Amniotic stem cell (primary cell): ENCODE results near the gene CACNA2D1.
"Not testable (repeated sequence)": the region's sequence is repeated elsewhere in the genome, so short reads cannot be mapped to it uniquely, and the experiment has no call there.

Experiments used
- DNase-seq: peaks from one replicate; lab custom pipeline; 2025; lab: John Stamatoyannopoulos, UW

Gene CACNA2D1

DNA sequence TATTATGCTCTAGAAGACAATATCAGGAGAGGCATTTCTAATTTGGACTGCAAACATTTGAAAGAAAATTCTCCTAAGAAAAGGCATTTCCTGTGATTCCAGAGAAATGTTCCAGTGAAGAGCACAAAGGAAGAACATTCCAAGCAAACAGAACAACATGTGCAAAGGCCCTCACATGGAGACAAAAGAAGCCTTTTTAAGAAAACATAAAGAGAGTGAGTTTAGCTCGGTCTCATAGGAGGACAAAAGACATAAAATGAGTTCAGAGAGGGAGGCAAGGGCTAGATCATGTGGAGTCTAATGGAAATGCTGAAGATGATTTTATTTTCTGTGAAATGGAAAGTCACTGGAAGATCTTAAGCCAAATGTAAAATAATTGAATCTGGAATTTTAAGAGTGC is 404.0 kb downstream of the CACNA2D1 start:
- no peak for DNase-seq

DNA sequence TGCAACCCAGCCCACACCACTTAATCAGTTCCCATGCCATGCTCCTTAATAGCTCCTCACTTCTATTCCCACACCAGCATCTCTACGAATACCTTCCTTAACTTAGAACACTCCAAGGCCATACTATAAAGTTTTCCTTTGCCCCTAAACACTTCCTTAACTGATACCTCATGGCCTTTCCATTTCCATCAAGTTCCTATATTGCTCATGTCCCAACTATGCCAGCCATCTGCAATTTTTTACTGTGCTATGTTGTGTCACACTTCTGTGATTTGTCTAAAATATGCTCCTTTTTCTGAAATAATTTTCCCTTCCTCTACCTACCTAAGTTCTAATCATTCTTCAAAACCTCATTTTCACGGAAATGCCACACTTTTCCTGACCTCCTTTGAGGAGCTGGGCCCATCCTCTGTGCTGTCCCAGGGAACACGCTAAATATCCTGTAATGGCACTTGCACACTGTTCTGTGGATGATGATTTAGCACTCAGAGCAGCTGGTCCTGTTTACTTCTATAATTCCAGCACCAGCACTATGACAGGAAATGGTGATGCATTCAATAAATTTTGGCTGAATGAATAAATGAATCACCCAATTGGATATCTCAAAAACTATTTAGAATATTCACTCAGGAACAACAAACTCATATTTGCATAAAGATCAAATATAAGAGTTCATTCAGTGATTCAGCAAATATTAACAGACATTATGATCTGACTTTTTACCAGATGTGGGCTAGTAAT is 407.3 kb downstream of the CACNA2D1 start:
- peak; percentile 51 for DNase-seq

DNA sequence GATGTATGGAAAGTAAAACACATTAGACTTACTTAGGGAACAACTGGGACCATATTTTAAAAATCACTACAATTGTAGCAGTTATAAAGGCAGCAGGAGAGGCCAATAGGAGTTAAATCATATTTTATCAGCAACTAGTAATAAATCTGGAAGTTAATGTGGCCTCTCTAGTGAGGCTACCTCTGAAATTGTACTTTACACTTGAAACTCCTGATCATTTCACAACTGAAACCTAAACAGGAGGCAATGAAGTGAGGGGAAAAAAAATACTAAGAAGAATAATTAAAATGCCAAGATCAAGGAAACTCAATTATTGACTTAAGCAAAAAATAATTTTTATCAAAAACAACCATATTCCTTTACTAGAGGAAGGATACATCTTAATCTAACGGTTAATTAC is 408.1 kb downstream of the CACNA2D1 start:
- DNase-seq = no peak

- DNase-seq = no peak
These were observed 410.7 kb downstream of the CACNA2D1 start for GRCh38 chr7:82032901-82033300.

- no peak for DNase-seq
These were observed 414.2 kb downstream of the CACNA2D1 start for GRCh38 chr7:82029236-82029913.

DNA sequence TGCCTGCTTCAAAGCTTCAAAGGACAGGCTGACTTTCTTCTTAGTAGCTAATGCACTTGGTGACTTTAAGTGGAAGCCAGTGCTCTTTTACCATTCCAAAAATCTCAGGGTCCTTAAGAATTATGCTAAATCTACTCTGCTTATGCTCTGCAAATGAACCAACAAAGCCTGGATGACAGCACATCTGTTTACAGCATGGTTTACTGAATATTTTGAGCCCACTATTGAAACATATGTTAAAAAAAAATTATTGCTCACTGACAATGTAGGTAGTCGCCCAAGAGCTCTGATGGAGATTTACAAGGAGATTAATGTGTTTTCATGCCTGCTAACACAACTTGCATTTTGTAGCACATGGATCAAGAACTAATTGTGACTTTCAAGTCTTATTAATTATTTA is 415.5 kb downstream of the CACNA2D1 start:
- DNase-seq = no peak

DNA sequence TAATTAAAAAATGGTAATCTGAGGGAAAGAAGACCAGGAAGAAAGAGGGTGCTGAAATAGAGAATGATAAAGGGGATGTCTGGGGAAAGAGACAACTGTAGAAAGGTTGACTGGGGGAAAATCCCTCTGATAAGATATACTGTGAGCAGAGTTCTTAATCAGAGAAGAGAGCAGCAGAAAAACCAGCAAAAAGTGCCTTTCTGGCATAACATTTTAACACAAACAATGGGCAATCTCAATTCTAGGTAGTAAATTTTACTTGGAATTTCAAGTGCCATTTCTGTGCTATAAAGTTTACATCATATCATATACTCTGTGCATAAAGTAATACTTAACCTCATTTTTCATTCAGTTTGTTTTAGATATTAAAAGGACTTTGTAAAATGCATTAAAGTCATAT is 421.9 kb downstream of the CACNA2D1 start:
- no peak for DNase-seq

- DNase-seq = no peak
These were observed 422.5 kb downstream of the CACNA2D1 start for GRCh38 chr7:82021036-82021435.

GRCh38 chr7:82019551-82020475 is 423.8 kb downstream of the CACNA2D1 start:
- no peak for DNase-seq

DNA sequence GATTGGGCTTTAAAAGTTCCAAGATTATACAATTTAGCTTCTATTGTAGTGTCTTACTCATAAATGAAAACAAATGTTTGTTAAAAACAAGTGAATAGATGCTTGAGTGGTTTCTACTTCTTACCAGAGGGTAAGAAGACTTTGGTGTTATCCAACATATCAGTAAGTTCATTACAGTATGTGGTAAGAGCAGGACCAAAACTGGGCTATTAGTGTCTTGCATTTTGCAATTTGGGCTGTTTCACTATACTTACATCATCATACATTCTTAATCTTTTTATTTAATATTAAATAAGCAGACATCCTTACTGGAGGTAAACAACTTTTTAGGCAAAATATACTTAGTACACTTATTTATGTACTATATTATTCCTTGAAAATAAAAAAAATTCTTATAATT is 425.4 kb downstream of the CACNA2D1 start:
- DNase-seq = no peak

DNA sequence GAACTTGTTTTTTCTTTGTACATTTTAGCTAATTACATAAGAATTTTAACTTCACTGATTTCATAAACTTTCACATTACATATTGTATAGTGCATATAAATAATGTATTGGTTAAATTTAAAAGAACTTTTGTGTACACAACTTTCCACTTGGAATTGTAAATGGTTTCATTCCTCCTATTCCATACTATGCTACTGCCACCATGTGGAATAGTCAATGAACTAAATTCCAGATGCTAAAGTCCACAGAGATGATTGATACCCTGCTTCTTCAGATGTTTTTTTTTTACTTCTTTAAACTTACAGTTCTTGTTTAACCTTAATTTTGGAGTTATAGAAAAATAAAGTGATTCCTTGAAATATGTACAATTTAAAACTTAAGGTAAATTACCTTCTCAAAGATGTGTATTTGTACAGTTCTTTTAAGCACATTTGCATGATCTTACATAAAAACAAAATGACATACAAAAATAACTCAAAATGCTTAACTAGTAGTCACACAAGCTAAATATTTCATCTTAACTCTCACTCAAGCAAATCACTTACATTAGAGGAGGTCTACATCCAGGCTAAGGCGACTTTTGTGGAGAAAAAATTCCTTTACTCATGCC is 426.1 kb downstream of the CACNA2D1 start:
- no peak for DNase-seq

DNA sequence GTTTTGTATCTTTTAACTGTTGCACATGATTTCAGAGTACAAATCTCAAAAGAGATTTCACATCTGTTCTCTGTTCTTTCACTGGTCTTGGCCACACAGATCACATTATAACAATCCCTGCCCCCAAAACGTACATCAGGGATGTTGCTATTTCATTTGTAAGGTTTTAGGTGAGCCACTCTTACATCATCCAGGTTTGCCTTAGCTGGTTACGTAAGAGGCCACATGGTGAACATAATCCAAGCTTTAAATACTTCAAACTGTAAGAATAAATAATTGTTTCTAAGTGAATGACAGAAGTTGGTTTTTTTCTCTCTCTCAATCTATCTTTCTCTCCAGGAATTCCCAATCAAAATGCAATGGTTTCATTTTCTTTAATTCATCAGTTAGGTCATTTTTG is 427.8 kb downstream of the CACNA2D1 start:
- no peak for DNase-seq

DNA sequence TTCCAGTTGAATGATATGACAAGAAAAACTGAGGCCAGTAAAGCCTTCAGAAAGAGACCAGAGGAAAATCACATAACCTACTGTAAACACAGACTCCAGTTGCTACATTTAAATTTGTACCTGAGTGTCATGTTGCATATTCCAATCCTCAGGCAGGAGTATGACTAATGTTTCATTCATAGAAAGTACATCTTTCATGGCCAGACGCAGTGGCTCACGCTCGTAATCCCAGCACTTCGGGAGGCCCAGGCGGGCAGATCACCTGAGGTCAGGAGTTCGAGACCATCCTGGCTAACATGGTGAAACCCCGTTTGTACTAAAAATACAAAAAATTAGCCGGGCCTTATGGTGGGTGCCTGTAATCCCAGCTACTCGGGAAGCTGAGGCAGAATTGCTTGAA is 429.0 kb downstream of the CACNA2D1 start:
- DNase-seq = not testable (repeated sequence)

- no peak for DNase-seq
These were observed 431.1 kb downstream of the CACNA2D1 start for GRCh38 chr7:82012453-82012852.

GRCh38 chr7:82010416-82010815 is 433.2 kb downstream of the CACNA2D1 start:
- DNase-seq = no peak

DNA sequence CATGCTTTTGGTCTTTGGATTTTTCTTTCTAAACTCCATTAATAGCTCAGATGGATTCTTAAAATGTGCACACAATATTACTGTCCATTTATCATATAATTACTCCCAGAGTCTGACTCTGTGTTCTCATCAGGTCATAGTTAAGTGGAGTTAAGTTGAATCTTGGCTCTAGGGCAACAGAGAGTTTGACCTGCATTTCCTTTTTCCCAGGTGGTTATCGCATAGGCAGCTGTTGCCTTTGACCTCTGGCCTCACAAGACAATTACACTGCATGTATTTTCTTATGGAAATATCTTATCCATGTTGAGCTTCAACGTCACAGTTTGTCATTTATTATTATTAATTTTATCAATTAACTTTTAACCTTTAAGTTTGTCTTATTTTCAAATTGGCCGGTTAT is 436.3 kb downstream of the CACNA2D1 start:
- DNase-seq = no peak

DNA sequence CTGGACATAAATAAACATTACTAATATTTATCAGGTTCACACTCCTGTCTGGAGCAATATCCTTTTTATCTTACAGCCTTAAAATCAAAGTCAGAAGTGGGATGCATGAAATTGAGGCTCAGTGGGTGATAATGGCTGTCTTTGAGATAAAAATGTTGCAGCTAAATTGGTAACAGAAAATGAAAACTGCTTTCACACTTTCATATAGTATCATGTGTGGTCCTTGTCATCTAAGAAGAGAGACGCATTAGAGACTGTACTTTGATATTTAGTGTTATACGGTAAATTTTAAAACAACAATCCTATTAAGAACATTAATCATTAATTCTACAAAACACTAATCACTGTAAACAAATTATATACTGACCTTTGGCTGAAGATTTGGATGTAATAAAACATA is 438.5 kb downstream of the CACNA2D1 start:
- no peak for DNase-seq

- no peak for DNase-seq
These were observed 450.4 kb downstream of the CACNA2D1 start for GRCh38 chr7:81993186-81993585.

DNA sequence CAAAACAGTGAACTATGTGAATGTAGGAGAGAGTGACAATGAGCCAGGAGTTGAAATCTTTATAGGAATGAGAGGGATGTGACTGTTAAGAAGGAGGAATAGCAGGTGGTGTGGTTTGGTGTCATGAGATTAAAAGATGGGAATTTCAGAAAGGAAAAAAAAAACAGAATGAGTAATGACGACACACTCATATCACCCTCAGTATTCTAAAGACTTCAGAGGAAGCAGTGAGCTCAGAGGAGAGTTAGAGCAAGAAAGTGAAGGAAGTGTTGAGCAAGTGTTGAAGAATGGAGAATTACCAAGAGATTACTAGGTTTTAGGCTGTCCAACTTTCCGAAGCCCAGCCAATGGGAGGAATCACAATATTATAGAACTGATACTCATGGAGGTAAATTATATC is 453.2 kb downstream of the CACNA2D1 start:
- DNase-seq = no peak

GRCh38 chr7:81986723-81987470 is 456.7 kb downstream of the CACNA2D1 start:
- no peak for DNase-seq

GRCh38 chr7:81983406-81983805 is 460.2 kb downstream of the CACNA2D1 start:
- no peak for DNase-seq

- DNase-seq = no peak
These were observed 470.5 kb downstream of the CACNA2D1 start for GRCh38 chr7:81973117-81973516.
